NCI-H446 (cell line): ENCODE data around the gene TLR1.
"Not testable (repeated sequence)": the region's sequence is repeated elsewhere in the genome, so short reads cannot be mapped to it uniquely, and the experiment has no call there.

ENCODE experiments used
- DNase-seq, 2 experiments: peaks; one replicate each; lab custom pipeline; 2025; lab: John Stamatoyannopoulos, UW

The TLR1 gene

DNA sequence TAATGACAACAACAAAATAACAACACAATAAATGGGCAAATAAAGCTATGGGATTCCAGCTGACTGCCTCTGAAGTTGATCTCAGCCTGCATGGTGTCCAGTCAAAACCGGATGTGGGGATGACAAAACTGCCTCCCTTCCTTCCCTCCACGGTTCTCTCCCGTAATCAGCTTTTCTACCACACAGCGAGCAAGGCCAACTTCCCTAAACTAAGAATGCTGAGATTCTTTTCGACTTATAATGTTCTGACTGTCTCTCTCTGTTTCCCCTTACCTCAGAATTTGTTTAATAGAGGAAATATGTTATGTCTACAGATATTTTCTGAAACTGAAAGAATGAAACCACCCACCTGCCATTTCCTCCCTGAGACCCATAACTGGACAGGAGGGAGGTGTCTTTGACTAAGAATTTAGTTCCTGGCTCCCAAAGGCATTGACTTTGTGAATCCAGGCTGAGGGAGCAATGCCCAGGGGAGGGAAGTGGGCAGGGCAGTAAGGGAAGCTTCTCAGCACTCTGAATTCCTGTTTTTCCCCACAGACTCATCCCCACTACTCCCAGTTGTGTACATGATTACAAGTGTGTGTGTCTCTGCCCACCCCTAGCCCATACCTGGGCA is 1.0 kb upstream of the TLR1 start:
- DNase-seq, result no peak

GRCh38 chr4:38803833-38804653 is 548 bp downstream of the TLR1 start:
- no peak for DNase-seq

DNA sequence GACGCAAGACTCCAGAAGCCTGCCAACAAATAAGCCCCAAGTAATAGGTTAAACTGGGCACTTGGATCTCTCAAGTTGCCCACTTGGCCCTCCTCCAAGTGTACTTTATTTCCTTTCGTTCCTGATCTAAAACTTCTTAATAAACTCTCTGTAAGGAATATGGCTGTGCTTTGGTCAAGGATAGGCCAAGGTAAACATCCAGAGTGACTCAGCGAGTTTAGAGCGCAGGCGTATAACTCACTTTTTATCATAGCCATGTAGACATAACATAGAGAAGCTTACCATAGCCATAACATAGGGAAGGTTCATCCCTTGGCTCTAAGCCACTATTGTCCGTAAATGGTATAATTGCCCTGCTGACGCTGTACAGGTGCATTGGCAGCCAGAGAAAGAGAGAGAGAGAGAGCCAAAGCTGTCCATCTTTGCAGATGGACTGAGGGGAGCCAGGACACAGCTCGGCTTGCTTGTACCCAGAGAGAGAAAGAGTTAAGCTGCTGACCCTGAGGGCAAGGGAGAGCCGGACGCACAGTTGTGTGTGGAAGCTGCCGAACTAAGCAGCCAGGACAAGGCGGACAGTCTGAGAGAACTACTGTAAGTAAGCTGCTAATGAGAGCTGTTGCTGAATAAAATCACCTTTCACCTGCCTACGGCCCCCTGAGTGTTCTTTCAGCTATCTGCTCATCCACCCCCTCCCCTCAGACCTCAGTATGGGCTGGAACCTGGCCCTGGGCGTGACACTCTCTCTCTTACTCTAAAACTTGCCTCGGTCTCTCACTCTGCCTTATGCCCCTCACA is 1.8 kb downstream of the TLR1 start:
- no peak for DNase-seq

DNA sequence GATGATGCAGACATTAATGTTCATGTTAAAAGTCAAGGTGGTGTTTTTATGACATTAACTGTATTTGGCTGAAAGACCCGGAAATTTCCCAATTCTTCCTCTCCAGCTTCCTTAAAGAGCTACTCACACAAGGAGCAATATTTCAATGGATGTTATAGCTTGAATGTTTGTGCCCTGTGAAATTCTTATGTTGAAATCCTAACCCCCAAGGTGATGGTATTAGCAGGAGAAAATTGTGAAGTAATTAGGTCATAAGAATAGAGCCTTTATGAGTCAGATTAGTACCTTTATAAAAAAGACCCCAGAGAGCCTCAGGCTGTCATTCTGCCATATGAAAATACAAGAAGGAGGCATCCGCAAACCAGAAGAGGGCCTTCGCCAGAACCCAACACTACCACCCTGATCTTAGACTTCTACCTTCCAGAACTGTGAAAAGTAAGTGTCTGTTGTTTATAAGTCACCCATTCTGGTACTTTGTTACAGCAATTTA is 3.6 kb downstream of the TLR1 start:
- DNase-seq, result no peak

DNA sequence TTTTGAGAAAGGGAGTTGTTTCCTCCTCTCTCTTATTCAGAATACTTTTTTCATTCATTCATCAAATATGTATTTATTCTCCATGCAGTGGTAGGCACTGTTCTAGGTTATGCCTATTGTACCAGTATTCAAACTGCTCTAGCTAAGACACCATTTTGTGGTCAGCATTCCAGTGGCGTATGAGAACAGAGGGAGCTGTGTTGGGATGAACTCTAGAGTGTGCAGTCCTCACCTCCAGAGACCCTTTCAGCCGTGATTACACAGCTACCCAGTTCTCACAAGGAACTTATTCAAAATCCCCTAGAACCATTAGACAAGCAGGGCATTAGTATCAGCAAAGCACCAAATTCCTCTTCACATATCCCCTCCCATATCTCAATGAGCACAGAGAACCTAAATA is 4.2 kb downstream of the TLR1 start:
- no peak for DNase-seq

DNA sequence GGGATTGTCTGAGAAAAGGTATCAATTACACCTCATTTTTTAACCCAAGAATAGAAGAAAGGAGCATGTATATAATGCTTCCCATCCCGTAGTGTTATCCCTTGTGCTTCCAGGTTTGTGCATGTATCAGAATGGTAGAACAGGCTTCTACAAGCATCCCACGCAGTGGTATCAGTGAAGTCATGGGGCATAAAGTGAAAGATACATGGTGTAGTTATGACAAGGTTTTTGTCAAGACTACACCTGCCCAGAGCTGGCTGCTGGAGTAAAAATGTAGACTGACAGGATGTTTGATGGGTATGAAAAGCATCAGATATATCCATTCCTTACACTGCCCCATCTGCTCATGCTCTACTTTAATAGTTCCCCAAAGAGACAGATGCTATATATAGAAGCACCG is 9.5 kb downstream of the TLR1 start:
- no peak for DNase-seq

- DNase-seq, result no peak
These were observed 10.5 kb downstream of the TLR1 start for GRCh38 chr4:38794051-38794450.

DNA sequence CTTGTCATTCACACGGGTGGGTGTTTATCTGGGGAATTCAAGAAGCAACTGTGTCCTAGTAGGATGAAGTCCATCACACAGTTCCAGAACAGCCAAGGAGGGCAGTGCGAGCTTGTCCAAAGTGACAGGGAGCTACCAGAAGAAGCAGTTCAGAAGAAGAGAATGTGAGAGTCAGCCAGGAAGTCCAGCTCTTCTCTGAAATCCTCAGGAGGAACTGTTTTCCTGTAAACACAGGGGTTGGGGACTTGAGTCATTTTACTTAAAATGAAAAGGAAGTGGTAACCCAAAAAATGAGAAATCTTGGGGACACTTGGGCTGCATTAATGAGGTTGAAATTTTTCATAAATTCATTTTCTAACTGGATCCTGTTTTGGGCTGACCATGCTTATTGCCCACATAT is 13.6 kb downstream of the TLR1 start:
- no peak for DNase-seq

DNA sequence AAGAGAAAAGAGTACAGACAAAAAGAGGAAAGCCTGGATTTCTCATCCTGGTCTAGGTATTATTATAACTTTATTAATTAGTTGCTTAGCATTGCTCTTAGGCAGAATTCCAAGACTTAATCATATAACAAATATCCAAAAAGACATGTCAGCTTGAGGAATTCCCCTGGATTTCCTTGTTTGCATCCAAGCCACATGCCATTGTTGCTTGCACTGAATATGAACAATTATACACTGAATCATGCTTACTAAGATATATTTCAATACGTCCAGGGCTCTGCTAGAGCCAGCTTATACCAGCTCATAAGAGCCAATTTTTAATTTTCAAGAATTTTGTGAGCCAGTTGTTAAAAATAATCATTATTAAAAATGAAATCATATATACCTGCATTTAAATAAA is 16.3 kb downstream of the TLR1 start:
- DNase-seq, result no peak

DNA sequence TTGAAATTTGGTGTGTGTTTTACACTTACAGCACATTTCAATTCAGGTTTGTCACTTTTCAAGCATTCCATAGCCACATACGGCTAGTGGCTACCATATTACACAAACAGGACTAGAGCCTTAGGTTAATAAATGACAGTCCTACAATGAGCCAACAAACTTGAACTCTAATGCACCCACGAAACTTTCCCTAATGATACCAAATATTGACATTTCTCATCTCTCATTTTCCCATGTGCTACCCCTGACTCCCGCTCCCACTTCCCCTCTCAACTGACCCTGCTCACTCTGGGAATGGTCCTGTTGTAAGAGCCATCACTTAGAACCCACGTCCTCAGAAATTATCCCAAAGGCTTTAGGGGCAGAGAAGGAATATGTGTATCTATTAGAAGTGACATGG is 16.9 kb downstream of the TLR1 start:
- DNase-seq, result no peak

DNA sequence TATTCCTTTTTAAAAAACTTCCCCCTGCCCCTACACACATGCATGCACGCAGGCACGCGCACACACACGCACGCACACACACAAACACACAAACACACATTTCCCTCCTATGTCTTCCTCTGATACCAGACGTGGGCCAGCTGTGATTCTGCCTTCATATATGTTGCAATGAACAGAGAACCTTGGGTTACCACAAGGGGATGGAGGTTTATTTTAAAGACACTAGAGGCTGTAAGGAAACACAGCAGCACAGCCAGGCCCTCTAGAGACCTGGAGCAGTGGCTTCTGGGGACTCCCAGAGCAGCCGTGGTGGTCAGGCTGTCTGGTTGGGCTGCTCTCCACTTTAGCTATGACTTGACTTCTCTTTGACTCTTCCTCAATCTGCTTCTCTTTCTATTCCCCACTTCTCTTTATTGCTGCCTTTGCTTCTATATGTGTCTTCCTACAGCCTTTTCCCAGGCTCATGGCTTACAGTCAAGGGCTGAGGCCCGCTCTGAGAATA is 18.6 kb downstream of the TLR1 start:
- no peak for DNase-seq

DNA sequence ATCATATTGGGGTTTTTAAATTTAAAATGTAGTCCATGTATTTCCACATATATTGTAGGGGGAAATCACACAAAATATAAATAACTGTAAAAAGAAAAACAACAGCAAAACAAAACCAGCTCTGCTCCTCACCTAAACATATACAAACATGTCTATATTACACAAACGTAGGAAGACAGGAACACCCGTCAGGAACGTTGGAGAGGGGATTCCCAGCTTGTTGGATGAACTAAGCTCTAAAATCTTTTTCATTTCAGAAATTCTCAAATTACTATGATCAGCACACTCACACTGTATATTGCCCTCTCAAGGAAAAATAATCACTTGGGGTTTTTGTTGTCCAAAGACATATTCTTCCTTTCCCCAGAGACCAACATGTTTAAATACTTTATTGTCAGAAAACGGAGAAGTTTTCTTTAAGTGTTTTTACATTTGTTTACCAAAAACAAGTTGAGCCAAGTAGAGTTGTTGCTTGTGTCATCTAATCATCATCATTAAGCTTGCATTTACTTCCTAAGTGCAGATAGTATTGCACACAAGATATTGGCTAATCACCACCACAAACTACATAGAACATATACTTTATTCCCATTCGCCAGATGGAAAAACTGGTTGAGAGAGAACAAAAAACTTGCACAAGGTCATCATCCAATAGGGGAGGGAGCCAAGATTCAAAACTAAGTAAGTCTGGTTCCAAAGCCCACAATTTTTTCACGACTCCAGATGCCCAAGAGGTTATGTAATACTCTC is 19.4 kb downstream of the TLR1 start:
- DNase-seq, result no peak

GRCh38 chr4:38784141-38784540 is 20.4 kb downstream of the TLR1 start:
- DNase-seq, result no peak

- DNase-seq, result no peak
These were observed 21.5 kb downstream of the TLR1 start for GRCh38 chr4:38783109-38783460.

GRCh38 chr4:38782452-38783108 is 22.0 kb downstream of the TLR1 start, which contains the start of gene TLR10:
TSS of gene TLR10 (minus strand) at chr4:38782990. CDS start at chr4:38775590, 7,400 bp downstream.
- DNase-seq, result peak; percentile 1 to 23

DNA sequence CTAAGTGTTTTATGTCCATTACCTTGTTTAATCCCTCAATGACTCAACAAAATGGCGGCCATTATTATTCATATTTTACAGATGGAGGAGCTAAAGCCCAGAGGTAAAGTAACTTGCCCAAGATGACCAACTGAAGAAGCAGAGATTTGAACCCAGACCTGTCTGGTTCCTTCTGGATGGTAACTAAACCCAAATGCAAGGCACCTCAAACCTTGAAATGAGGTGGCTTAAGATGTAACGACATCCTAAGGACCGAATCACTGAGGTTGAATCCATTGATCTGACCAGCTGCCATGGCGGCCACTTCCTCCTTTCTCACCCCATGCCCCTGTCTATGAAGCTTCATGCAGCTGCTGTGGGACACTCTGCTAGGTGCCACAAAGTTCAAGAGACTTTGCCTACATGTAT is 22.7 kb downstream of the TLR1 start:
- DNase-seq, result no peak

- no peak for DNase-seq
These were observed 23.6 kb downstream of the TLR1 start for GRCh38 chr4:38780833-38781484.

DNA sequence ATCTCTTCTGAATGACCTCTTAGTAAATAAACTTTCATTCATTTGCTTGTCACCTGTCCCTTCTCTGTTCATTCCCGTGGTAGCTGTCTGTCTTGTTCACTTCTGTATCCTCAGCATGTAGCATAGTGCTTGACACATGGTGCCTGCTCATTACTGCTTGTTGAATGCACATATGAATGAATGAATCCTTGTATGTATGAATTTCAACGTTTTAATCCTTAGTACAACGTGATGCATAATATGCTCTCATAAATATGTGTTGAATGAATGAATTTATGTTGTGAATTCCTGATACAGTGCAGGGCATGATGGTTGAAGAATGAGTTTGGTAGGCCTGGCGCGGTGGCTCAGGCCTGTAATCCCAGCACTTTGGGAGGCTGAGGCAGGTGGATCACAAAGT is 24.8 kb downstream of the TLR1 start:
- DNase-seq, result no peak

- DNase-seq, result not testable (repeated sequence)
These were observed 26.7 kb downstream of the TLR1 start for GRCh38 chr4:38777925-38778324.

GRCh38 chr4:38775326-38775725 is 29.3 kb downstream of the TLR1 start:
- DNase-seq, result no peak
